ENCODE measurements around the gene NRP1.

Gene NRP1

GRCh38 chr10:33229949-33230267 lies 104.6 kb downstream of the NRP1 start:
- Histone ChIP-seq H3K4me3 (ENCODE audit: severe bottlenecking) (no peak overlapping the region), H3K4me1 (ENCODE audit: insufficient read depth, poor library complexity, severe bottlenecking) (peaks cover 6% of the 10 kb centered on the region), H3K36me3 (ENCODE audit: low read depth) (peaks cover 67% of the 10 kb centered on the region), H3K9me3 (ENCODE audit: severe bottlenecking) (no peaks in the 10 kb centered on the region), H3K27ac (ENCODE audit: poor library complexity, severe bottlenecking) (peak overlapping the region; percentile 22), H3K27me3 (ENCODE audit: insufficient read depth, poor library complexity, severe bottlenecking) (no peaks in the 10 kb centered on the region)
- TF ChIP-seq, protein P1, sequence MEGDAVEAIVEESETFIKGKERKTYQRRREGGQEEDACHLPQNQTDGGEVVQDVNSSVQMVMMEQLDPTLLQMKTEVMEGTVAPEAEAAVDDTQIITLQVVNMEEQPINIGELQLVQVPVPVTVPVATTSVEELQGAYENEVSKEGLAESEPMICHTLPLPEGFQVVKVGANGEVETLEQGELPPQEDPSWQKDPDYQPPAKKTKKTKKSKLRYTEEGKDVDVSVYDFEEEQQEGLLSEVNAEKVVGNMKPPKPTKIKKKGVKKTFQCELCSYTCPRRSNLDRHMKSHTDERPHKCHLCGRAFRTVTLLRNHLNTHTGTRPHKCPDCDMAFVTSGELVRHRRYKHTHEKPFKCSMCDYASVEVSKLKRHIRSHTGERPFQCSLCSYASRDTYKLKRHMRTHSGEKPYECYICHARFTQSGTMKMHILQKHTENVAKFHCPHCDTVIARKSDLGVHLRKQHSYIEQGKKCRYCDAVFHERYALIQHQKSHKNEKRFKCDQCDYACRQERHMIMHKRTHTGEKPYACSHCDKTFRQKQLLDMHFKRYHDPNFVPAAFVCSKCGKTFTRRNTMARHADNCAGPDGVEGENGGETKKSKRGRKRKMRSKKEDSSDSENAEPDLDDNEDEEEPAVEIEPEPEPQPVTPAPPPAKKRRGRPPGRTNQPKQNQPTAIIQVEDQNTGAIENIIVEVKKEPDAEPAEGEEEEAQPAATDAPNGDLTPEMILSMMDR (IDR thresholded peaks at IDR 0.05; ENCODE audit: poor library complexity, severe bottlenecking): no peak
- ATAC-seq (ENCODE audit: low read depth): 0 out of 3 replicates have a peak, but pooled peaks have one; percentile 10
- no peak for DNase-seq (ENCODE audit: low spot score)

DNA sequence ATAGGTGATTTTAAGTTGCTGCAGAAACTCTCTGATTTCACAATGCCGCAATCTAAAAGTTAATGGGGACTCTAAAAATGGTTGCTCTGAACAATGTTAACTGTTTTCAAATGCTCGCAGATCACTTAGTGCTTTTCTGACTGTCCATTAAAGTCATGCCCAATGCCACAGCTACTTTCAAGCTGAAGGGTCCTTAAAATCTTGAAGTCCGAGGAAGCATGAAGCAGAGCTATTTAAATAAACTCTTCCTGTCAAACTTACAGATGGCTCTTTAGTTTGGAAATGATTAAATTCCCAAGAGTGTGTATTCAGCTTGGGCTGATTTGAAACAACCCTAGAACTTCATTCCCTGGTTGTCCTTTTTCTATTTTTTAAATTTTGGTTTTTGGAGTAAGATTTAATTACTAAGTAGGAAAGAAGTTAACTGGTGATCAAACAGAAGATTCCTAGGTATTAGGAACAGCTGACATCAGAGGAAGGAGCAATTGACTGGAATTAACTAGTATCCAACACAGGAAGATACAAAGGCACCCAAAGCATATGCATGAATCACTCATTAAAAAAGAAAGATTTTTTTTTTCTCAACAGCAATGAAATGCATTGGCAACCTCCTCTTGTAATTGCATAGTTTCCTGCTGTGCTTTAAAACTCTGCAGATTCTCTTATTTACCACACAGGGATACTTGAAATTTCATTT lies 105.1 kb downstream of the NRP1 start:
- Histone ChIP-seq H3K36me3 (ENCODE audit: low read depth) (peaks cover 67% of the 10 kb centered on the region), H3K4me1 (ENCODE audit: insufficient read depth, poor library complexity, severe bottlenecking) (peaks cover 6% of the 10 kb centered on the region), H3K27ac (ENCODE audit: poor library complexity, severe bottlenecking) (peak overlapping the region; percentile 22), H3K9me3 (ENCODE audit: severe bottlenecking) (no peaks in the 10 kb centered on the region), H3K4me3 (ENCODE audit: severe bottlenecking) (no peak overlapping the region), H3K27me3 (ENCODE audit: insufficient read depth, poor library complexity, severe bottlenecking) (no peaks in the 10 kb centered on the region)
- TF ChIP-seq, protein P1 (IDR thresholded peaks at IDR 0.05; ENCODE audit: poor library complexity, severe bottlenecking): no peak
- DNase-seq (ENCODE audit: low spot score): no peak
- peak; percentile 23; the same call in 1 of the 3 replicates for ATAC-seq (ENCODE audit: low read depth)

DNA sequence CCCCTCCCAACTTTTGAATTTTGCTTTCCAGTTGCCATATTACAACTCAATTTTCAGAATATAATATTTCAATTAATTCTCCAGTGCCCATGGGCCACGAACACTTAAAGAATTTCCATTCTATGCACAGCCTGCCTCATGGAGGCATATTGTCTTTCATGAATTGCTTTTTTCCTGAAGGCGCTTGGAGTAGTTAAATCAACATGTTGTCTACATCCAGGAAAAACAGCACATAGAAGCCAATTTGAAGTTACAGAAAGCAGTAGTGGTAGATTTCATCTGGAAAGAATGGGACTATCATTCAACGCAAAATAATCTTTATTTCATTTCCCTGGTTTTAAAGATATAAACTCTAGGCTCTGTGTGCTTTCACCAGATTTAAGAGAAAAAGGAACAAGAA lies 106.0 kb downstream of the NRP1 start:
- Histone ChIP-seq H3K4me1 (ENCODE audit: insufficient read depth, poor library complexity, severe bottlenecking) (peaks cover 6% of the 10 kb centered on the region), H3K4me3 (ENCODE audit: severe bottlenecking) (no peak overlapping the region), H3K9me3 (ENCODE audit: severe bottlenecking) (no peaks in the 10 kb centered on the region), H3K27ac (ENCODE audit: poor library complexity, severe bottlenecking) (no peak overlapping the region), H3K36me3 (ENCODE audit: low read depth) (peaks cover 61% of the 10 kb centered on the region), H3K27me3 (ENCODE audit: insufficient read depth, poor library complexity, severe bottlenecking) (no peaks in the 10 kb centered on the region)
- TF ChIP-seq, protein P1 (IDR thresholded peaks at IDR 0.05; ENCODE audit: poor library complexity, severe bottlenecking): no peak
- DNase-seq (ENCODE audit: low spot score) (no peak), ATAC-seq (ENCODE audit: low read depth) (no peak)

GRCh38 chr10:33227489-33227888 lies 107.0 kb downstream of the NRP1 start:
- H3K9me3 ChIP-seq (ENCODE audit: severe bottlenecking): no peaks in the 10 kb centered on the region
- peaks cover 6% of the 10 kb centered on the region for H3K4me1 ChIP-seq (ENCODE audit: insufficient read depth, poor library complexity, severe bottlenecking)
- peaks cover 58% of the 10 kb centered on the region for H3K36me3 ChIP-seq (ENCODE audit: low read depth)
- ATAC-seq (ENCODE audit: low read depth) (no peak), DNase-seq (ENCODE audit: low spot score) (no peak)
- no peak overlapping the region for H3K4me3 ChIP-seq (ENCODE audit: severe bottlenecking)
- TF ChIP-seq, protein P1 (IDR thresholded peaks at IDR 0.05; ENCODE audit: poor library complexity, severe bottlenecking): no peak
- no peaks in the 10 kb centered on the region for H3K27me3 ChIP-seq (ENCODE audit: insufficient read depth, poor library complexity, severe bottlenecking)
- no peak overlapping the region for H3K27ac ChIP-seq (ENCODE audit: poor library complexity, severe bottlenecking)

DNA sequence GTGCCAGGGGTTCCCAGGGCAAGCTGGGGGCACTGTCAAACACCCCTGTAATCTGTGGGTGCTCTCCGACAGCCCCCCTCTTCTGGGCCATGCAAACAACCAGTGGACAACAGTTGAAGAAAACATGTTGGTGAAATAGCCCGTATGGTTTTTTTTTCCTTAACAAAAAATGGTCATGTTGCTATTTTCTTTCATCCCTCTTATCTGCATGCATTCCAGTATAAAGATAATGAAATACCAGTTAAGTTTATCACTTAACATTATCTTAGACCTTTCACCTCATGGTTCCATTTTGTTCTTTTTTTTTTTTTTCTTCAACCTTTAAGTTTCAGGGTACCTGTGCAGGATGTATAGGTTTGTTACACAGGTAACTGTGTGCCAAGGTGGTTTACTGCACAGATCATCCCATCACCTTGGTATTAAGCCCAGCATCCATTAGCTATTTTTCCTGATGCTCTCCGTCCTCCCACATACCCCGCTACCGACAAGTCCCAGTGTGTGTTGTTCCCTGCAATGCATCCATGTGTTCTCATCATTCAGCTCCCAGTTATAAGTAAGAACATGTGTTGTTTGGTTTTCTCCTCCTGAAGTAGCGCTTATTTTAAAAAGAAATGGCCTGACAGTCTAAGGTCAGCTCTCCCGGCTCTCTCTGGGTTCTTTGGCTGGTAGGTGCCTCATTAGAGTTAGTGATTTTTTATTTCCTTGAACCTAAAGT lies 110.1 kb downstream of the NRP1 start:
- H3K4me3 ChIP-seq (ENCODE audit: severe bottlenecking): no peak overlapping the region
- H3K36me3 ChIP-seq (ENCODE audit: low read depth): peaks cover 83% of the 10 kb centered on the region
- TF ChIP-seq, protein P1 (IDR thresholded peaks at IDR 0.05; ENCODE audit: poor library complexity, severe bottlenecking): no peak
- ATAC-seq (ENCODE audit: low read depth) (no peak), DNase-seq (ENCODE audit: low spot score) (no peak)
- H3K9me3 ChIP-seq (ENCODE audit: severe bottlenecking): no peaks in the 10 kb centered on the region
- H3K27ac ChIP-seq (ENCODE audit: poor library complexity, severe bottlenecking): no peak overlapping the region
- H3K4me1 ChIP-seq (ENCODE audit: insufficient read depth, poor library complexity, severe bottlenecking): no peaks in the 10 kb centered on the region
- H3K27me3 ChIP-seq (ENCODE audit: insufficient read depth, poor library complexity, severe bottlenecking): no peaks in the 10 kb centered on the region
